ENCODE data around the gene RTL1.

The RTL1 gene

DNA sequence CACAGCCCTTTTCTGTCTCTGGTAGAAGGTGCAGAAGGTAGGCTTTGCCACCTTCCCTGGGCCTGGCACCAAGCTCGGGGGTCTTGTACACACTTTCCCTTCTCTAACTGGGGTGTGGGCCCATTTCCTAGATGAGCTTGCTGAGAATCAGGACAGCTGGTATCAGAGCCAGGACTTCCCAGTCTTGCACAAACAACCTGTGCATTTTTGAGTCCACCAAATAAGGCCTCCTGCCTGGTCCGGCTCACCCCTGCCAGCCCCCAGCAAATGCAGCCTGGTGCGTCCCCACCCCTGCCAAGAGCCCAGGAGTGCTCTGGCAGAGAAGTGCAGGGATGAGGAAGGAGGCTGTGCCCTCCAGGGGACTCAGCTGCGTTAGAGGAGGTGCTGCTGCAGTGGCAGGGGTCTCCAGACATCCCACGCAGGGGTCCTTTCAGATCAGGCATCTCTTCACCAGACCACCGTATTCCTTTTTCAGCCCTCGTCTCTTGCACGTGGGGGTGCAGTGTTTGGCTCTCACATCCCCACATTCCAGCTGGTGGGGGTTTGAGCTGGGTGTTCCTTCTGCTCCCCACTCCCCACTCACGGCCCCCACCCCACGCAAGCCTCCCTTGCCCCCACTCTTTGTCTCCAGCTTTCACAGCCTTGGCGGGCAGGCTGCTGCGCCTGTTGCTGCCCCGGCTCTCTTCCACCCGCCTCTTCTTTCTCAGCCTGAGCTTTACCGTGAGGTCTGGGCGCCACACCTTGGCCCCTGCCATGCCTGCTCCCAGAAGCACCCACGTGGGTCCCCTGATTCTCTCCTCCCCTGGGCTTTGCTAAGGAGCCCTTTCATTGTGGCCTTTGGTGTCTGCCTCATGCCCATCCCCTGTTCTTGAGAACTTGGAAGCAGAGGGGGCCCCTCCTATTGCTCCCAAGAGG is 45.3 kb downstream of the RTL1 start:
- Mint-ChIP-seq H3K36me3 (ENCODE audit: low read depth) (no peaks in the 10 kb centered on the region), H3K4me3 (no peak overlapping the region), H3K4me1 (ENCODE audit: low read depth) (no peaks in the 10 kb centered on the region), H3K9me3 (no peaks in the 10 kb centered on the region), H3K27ac (no peak overlapping the region), H3K27me3 (peaks cover 10% of the 10 kb centered on the region)
- no peak for DNase-seq

DNA sequence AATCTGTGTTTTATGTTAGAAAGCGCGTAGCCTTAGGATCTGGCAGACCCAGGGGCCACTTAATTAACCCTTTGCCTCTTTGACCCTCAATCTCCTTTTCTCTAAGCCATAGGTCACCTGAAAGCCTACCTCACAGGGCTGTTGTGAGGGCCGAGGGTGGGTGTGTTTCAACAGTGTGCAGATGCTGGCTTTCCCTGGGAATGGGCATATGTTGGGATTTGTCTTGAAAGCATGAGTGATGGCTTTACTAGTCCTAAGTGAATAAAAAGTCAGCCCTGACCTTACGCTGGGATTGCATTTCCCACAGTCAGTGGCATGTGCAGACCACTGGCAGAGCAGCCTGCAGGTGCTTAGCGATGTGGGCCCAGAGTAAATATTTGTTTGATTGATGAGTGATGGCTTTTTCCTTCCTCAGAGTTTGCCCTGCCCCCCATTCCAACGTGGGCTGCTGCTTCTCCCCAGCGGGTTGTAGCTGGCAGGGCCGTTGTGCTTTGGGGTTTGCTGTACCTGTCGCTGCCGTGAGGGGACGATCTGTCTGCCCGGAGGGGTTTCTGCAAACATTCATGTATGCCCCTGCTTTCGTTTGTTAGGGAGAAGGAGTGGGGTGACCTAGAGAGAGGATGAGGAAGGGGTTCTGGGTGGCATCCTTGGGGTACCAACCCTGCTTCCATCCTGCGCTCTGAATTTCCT is 46.1 kb downstream of the RTL1 start:
- Mint-ChIP-seq H3K27me3 (peaks cover 10% of the 10 kb centered on the region), H3K4me3 (no peak overlapping the region), H3K4me1 (ENCODE audit: low read depth) (no peaks in the 10 kb centered on the region), H3K9me3 (no peaks in the 10 kb centered on the region), H3K27ac (no peak overlapping the region), H3K36me3 (ENCODE audit: low read depth) (no peaks in the 10 kb centered on the region)
- no peak for DNase-seq

DNA sequence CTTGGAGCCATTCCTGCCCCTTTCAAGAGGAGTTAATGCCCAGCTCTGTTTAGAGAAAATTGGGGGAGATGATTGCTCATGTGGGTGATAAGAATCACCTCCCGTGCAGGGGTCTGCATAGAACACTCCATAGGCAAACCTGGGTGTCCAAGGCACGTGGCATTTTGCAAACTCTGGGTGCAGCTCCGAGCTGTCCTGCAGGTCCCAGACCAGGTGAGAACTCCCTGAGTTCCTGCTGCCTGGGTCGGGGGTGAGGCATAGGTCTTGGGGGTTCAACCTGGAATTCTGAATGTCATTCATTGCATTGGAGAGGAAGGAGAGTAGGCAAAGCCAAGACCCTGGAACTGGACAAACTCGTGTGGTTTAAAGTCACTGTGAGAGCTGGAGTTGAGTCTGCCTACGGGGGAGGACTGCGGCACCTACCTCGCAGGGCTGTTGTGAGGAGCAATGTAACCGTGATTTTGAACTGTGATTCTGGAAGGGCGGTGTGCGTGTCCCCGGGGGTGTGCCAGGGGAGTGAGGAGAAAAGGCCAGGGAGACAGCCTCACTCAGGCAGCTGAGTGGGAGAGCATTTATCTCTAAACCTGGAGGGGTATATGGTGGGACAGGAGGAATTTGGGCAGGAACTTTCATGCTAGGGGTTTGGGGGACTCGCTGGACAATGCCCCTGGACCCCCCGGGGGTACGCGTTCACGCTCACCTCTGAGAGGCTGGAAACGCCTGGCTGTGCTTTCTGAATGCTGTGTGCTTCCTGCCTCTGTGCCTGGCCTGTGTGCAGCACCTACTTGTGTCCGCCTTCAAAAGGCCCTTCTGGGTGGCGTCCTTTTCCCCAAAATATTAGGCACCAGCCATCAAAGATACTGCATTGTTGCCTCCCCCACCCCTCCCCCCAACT is 47.2 kb downstream of the RTL1 start:
- Mint-ChIP-seq H3K27ac (no peak overlapping the region), H3K36me3 (ENCODE audit: low read depth) (no peaks in the 10 kb centered on the region), H3K4me1 (ENCODE audit: low read depth) (no peaks in the 10 kb centered on the region), H3K4me3 (no peak overlapping the region), H3K9me3 (no peaks in the 10 kb centered on the region), H3K27me3 (peaks cover 10% of the 10 kb centered on the region)
- DNase-seq: no peak

DNA sequence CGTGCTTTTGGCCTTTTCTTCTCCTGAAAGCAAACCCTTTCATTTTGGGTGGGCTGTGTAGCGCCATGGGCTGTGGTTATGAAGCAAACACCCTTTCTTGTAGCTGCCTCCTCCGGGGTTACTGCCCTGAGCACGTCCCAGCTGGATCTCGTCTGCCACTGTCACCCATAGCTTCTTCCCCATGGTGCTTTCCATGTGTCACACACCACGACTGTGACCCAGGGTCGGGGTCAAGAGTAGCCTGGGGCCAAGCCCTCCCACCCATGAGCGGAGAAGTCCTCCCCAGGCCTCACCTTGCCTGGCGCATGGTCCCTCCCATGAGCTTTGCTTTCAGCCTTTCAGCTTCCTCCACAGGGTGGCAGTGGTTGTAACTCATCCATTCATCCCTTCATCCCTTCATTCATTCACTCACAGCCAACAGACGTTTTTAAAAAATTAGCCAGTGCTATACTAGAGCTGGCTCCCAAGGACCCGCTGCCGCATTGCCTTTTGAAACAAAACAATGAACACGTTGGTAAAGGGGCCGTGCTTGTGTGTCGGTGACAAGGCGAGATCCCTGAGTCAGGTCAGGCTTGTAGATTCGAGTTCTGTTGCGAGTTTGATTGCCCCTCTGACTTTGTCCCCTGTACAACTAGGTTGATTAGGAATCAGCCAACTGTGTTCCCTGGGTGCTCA is 48.1 kb downstream of the RTL1 start:
- no peak for DNase-seq
- Mint-ChIP-seq H3K9me3 (no peaks in the 10 kb centered on the region), H3K4me1 (ENCODE audit: low read depth) (no peaks in the 10 kb centered on the region), H3K27ac (no peak overlapping the region), H3K36me3 (ENCODE audit: low read depth) (no peaks in the 10 kb centered on the region), H3K4me3 (no peak overlapping the region), H3K27me3 (peaks cover 8% of the 10 kb centered on the region)

DNA sequence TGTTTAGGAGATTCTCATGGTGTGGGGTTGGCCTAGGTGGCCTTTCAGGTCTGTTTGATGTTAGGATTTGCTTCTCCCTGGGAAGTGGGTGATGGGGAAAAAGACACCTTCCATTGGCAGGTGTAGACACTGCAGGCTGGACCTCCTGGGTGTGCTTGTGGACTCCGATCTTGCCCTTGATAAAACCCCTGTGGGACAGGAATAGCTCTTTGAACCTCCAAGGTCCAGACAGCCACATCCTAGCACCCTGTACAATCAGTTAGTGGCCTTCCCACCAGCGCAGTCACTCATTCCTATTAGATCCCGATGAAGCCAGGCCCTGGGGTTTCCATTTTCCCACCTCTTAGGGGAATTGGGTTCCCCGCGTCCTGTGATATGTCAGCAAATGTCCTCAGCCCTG is 49.1 kb downstream of the RTL1 start:
- DNase-seq: no peak
- H3K27ac Mint-ChIP-seq: no peak overlapping the region
- no peak overlapping the region for H3K4me3 Mint-ChIP-seq
- H3K27me3 Mint-ChIP-seq: no peaks in the 10 kb centered on the region
- no peaks in the 10 kb centered on the region for H3K36me3 Mint-ChIP-seq (ENCODE audit: low read depth)
- no peaks in the 10 kb centered on the region for H3K9me3 Mint-ChIP-seq
- no peaks in the 10 kb centered on the region for H3K4me1 Mint-ChIP-seq (ENCODE audit: low read depth)

DNA sequence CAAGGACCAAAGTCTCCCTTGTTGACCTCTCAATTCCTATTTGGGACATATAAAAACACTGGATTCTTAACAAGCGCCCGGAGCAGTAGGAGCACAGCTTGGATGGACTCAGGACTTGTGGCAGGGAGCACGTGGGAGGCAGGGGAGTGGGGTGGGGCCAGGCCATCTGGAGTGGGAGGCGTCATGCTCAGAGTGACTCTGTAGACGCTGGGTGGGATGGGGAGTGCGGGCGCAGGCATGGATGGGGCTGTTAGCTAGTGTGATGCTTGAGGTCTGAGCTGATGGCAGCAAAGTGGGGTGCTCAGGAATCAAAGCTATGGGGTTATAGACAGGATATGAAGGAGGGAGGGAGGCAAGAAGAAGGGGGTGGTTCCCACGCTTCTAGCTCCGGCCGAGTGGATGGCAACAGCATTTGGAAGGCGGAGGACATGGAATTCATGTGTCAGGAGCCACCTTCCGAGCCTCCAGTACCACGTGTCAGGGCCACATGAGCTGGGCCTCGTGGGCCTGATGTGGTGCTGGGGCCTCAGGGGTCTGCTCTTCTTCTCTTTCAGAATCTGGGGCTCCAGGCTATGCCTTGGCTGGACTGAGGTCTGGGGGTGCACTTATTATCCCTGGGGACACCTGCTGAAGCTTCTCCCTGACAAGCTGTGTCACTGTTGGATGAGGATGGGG is 51.4 kb downstream of the RTL1 start:
- no peaks in the 10 kb centered on the region for H3K36me3 Mint-ChIP-seq (ENCODE audit: low read depth)
- H3K27ac Mint-ChIP-seq: no peak overlapping the region
- H3K9me3 Mint-ChIP-seq: no peaks in the 10 kb centered on the region
- no peaks in the 10 kb centered on the region for H3K27me3 Mint-ChIP-seq
- no peaks in the 10 kb centered on the region for H3K4me1 Mint-ChIP-seq (ENCODE audit: low read depth)
- DNase-seq: no peak
- no peak overlapping the region for H3K4me3 Mint-ChIP-seq

DNA sequence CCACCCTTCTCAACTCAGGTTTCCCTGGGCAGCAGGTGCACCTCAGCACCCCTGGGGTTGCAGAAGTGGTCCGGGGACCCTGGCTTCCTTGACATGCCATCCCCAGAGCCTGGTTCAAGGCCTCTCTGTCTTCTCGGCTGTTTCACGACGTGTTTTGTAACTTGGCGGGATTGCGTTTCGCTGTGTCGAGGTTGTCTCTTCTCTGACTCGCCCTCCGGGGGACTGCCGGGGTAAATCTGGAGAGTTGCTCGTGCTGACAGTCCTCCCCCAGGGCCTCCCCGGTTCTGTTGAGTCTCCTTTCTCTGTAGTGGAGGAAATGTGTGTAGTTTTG is 52.0 kb downstream of the RTL1 start:
- H3K4me1 Mint-ChIP-seq (ENCODE audit: low read depth): no peaks in the 10 kb centered on the region
- no peak overlapping the region for H3K4me3 Mint-ChIP-seq

DNA sequence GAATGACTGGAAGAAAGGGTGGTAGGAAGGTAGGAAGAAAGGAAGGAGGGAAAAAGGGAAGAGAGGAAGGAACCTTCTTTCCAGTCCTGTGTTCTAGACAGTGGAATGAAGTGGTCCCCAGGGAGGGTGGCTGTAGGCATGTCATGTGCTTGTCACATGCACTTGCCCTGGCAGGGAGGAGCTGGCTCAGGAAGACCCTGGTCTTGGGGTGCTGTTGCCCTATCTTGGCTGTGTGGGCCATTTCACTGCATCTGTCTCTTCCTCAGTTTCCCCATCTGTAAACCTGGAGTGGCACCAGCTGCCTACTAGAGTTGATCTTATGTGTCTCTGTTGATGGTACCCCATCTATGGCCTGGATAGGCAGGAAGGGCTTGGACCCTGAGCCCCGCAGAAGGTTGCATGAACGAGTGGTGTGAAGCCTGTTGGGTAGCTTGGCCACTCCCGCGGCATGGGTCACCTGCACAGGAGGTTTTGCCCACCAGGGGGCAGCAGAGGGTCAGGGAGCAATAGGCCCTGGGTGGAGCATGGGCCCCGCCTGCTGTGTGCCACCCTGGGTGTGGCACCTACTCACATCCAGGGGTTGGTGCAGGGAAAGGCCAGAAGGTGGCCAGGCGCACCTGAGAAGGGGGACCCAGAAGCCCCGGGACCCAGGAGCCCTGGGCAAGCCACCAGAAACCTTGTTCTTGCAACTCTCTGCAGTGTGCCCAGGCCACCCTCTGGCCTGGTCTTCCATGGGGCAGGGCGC is 52.5 kb downstream of the RTL1 start:
- DNase-seq: peak; percentile 87
- Mint-ChIP-seq H3K4me1 (ENCODE audit: low read depth) (no peaks in the 10 kb centered on the region), H3K36me3 (ENCODE audit: low read depth) (no peaks in the 10 kb centered on the region), H3K9me3 (no peaks in the 10 kb centered on the region), H3K4me3 (no peak overlapping the region), H3K27me3 (no peaks in the 10 kb centered on the region), H3K27ac (no peak overlapping the region)

More for the DNA sequence above, 52.0 kb downstream of the RTL1 start:
- no peaks in the 10 kb centered on the region for H3K9me3 Mint-ChIP-seq
- no peak for DNase-seq
- H3K27ac Mint-ChIP-seq: no peak overlapping the region
- no peaks in the 10 kb centered on the region for H3K27me3 Mint-ChIP-seq
- no peaks in the 10 kb centered on the region for H3K36me3 Mint-ChIP-seq (ENCODE audit: low read depth)

DNA sequence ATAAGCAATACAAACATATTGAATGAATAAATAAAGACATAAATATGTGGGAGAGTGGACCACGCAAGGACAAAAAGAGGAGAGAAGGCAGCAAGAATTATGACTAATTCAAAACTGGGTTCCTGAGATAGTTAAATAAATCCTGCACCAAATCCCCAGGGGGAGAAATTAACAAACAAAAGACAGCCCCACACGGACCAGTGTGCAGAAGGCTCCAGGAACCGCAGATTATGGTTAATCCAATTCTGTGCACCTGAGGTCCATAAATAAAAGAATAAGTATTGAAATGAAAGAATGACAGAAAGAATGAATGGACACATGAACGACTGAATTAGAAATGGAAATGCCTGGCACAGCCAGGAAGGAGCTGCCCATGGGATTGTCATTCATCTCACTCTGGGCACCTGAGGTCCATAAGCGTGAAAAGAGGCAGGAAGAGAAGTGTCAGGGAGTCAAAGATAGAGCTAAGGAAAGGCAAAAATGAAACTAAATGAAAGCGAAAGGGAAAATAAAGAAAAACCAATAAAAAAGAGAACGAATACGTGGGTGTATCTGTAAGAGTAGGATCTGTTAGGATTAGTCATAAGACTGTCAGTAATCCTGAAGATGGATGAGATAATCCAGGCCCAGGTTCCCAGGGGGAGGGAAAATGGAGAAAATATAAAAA is 54.3 kb downstream of the RTL1 start:
- no peak for DNase-seq
- Mint-ChIP-seq H3K27me3 (no peaks in the 10 kb centered on the region), H3K9me3 (no peaks in the 10 kb centered on the region), H3K27ac (no peak overlapping the region), H3K4me3 (no peak overlapping the region), H3K4me1 (ENCODE audit: low read depth) (peaks cover 1% of the 10 kb centered on the region), H3K36me3 (ENCODE audit: low read depth) (no peaks in the 10 kb centered on the region)

DNA sequence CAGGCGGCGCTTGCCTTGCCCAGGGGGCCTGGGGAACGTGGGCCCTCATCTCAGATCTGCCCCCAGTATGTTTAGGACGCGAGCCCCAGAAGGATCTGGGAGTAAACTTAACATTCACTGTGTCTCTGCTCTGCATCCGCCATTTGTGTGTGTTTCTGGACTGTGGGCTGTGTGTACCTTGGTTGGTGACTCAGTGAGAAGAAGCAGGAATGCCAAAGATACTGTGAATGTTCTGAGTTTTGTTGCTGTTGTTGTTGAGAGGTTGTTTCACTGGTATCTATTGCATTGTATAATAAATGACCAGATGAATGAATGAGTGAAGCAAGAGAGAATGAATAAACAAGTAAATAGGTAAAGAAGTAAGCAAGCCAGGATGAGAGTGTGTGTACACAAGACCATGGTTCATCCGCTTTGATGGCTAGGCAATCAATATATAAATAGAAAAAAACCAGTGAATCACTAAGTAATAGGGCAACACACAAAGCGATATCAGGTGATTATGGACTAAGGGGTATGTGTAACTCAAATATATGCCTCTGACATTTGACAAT is 57.1 kb downstream of the RTL1 start:
- no peaks in the 10 kb centered on the region for H3K36me3 Mint-ChIP-seq (ENCODE audit: low read depth)

DNA sequence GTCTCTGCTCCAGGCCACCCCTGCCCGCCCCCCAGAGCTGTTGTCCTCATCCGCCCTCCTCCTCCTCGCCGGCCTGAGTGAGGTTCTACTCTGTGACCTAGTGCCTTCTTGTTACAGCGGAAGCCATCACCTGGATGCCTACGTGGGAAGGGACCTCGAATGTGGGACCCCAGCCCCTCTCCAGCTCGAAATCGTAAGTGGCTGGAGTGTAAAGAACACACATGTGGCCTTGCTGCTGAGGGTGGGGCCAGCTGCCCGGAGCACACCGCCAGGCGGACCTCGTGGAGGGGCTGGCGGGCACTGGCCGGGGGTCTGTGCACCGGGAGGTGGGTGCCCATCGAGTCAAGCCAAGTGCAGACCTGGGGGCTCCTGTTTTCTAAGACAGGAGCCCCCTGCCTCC is 58.2 kb downstream of the RTL1 start:
- no peaks in the 10 kb centered on the region for H3K27me3 Mint-ChIP-seq
- no peaks in the 10 kb centered on the region for H3K9me3 Mint-ChIP-seq
- DNase-seq: no peak
- H3K4me3 Mint-ChIP-seq: no peak overlapping the region
- H3K27ac Mint-ChIP-seq: no peak overlapping the region
- peaks cover 1% of the 10 kb centered on the region for H3K4me1 Mint-ChIP-seq (ENCODE audit: low read depth)
- no peaks in the 10 kb centered on the region for H3K36me3 Mint-ChIP-seq (ENCODE audit: low read depth)

More for the DNA sequence above, 57.1 kb downstream of the RTL1 start:
- Mint-ChIP-seq H3K4me3 (no peak overlapping the region), H3K4me1 (ENCODE audit: low read depth) (peaks cover 1% of the 10 kb centered on the region), H3K27me3 (no peaks in the 10 kb centered on the region), H3K27ac (no peak overlapping the region), H3K9me3 (no peaks in the 10 kb centered on the region)
- DNase-seq: no peak

DNA sequence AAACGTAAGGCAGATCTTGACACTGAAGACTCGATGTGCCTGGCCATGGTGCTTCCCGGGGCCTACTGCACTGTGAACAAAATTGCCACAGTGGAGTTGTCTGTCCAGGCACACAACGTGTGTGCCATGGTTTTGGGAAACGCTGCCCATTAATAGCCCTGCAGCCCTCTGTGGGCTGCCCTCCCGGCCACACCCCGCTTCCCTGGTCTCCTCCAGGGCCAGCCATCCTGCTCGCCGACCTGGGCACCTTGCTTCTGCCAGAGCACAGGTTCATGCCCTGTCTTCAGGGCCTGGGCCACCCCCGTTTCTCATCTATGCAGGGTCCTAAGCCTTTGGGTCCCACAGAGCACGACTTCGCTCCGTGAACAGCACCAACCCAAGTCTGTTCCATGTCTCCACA is 58.7 kb downstream of the RTL1 start:
- DNase-seq: no peak
- Mint-ChIP-seq H3K27me3 (no peaks in the 10 kb centered on the region), H3K4me1 (ENCODE audit: low read depth) (peaks cover 1% of the 10 kb centered on the region), H3K36me3 (ENCODE audit: low read depth) (no peaks in the 10 kb centered on the region), H3K4me3 (no peak overlapping the region), H3K9me3 (no peaks in the 10 kb centered on the region), H3K27ac (no peak overlapping the region)

DNA sequence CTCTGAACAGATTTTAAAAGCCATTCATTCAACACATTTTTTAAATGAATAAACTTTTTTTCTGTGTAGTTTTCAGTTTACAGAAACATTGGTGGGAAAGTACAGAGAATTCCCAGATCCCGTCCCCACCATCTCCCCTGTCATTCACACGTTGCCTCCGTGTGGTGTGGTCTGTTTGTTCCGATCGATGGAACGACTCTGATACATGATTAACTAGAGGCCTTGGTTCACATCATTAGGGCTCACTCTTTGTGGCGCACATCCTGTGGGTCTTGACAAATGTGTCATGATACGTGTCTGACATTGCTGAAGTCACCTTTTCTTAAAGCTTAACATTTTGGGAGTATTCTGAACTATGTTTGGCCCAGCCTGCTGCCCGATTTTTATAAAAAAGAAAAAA is 59.1 kb downstream of the RTL1 start:
- no peak overlapping the region for H3K4me3 Mint-ChIP-seq

More for the DNA sequence above, 59.1 kb downstream of the RTL1 start:
- Mint-ChIP-seq H3K27ac (no peak overlapping the region), H3K4me1 (ENCODE audit: low read depth) (peaks cover 1% of the 10 kb centered on the region), H3K27me3 (no peaks in the 10 kb centered on the region), H3K9me3 (no peaks in the 10 kb centered on the region), H3K36me3 (ENCODE audit: low read depth) (no peaks in the 10 kb centered on the region)
- no peak for DNase-seq

All from activated T-cell treated with anti-CD3 and anti-CD28 coated beads, Interleukin-2, amount 50 U/mL, for 24 hours (primary cell).